Astrocyte (in vitro differentiated cells and primary cell): Measurements from ENCODE around the gene CDH10.

ENCODE experiments used
- CTCF ChIP-seq: IDR thresholded peaks from 2 replicates; pipeline ENCODE4 v1.5.1; 2011; ENCODE audit warnings: low read depth, mild to moderate bottlenecking, inconsistent platforms, low read length, moderate library complexity; ENCODE audit not compliant: insufficient read depth
- EZH2 ChIP-seq: IDR thresholded peaks from 2 replicates; pipeline ENCODE4 v1.6.1; 2012; ENCODE audit warnings: mild to moderate bottlenecking, low read length, inconsistent platforms; ENCODE audit not compliant: insufficient read depth

GRCh38 chr5:24691074-24691473 is 46.3 kb upstream of the CDH10 start:
- TF ChIP-seq CTCF (no peak), EZH2 (no peak)
